NCI-H345 (cell line): ENCODE data around the gene AGXT.
A peak's percentile ranks its signal among the peaks of the same experiment; 100 is the strongest.

Experiments used
- DNase-seq: peaks from one replicate; lab custom pipeline; 2025; lab: John Stamatoyannopoulos, UW

Gene AGXT

DNA sequence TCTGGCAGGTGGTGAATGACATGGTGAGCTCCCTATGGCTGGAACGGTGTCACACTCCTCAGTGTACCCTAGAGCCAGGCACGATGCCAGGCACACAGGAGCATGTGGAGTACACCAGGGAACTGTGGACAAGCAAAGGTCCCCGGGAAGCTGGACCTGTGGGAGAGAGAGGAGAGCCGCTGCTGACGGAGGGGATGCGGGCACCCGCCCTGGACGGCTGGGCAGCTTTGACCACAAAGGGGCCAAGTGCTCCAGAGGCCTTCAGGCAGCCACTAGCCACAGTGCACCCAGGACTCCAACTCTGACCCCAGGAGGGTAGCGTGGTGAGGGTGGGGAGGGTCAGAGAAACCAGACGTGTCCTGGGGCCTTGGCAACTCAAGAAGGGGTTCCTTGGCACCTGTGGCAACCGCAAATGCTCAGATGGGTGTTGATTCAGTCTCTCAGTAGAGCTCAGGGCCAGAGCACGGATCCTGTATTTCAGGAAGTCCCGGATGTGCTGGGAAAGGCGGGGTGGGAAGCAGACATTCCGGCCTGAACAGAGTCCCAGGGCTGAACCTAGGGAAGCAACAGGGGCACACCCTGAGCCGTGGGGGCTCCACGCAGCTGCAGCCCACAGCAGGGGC, 29.6 kb downstream of the AGXT start:
- DNase-seq = no peak

DNA sequence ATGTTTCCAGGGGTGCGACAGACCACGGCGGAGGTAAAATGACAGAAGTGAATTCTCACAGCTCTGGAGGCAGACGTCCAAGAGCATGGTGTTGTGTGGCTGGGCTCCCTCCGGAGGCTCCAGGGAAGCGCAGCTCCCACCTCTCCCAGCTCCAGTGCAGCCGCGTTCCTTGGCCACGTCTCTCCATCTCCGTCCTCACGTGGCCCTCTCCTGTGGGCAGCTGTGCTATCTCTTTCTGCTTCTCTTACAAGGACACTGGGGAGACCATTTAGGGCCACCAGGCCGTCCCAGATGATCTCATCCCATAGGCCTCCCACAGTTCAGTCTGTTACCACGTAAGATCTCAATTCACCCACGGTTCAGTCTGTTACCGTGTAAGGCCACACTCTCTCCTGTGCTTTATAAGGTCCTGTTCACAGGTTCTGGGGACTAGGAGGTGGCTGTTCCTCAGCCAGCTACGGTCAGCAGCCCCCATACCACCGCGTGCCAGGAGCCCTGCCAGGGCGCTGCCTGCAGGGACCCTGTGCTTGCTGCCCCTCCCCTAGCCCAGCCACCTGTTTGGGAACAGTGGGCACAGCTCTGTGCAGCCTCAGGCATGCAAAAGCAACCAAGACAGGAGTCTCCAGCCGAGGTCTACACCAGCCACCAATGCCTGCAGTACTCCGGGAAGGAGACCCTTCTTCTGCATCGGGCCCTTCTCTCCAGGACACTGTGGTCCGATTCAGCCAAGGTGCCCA, 30.3 kb downstream of the AGXT start:
- no peak for DNase-seq

DNA sequence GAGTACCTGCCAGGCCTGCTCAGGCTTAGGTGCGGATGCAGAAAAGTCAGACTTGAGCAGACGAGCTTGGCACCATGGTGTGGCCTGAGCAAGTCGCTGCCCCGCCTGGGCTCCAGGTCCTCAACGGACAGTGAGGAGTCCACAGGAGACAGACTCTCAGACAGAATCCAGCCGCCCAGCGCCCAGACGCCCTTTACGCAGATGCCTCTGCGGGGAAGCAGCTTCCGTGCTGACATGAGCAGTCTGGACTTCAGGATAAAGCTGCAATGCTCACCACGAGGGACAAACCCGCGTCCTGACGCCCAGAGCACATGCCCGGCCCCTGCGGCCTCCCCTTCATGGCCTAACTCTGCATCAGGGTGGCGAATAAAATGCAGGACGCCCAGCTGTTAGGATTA, 30.8 kb downstream of the AGXT start:
- no peak for DNase-seq

DNA sequence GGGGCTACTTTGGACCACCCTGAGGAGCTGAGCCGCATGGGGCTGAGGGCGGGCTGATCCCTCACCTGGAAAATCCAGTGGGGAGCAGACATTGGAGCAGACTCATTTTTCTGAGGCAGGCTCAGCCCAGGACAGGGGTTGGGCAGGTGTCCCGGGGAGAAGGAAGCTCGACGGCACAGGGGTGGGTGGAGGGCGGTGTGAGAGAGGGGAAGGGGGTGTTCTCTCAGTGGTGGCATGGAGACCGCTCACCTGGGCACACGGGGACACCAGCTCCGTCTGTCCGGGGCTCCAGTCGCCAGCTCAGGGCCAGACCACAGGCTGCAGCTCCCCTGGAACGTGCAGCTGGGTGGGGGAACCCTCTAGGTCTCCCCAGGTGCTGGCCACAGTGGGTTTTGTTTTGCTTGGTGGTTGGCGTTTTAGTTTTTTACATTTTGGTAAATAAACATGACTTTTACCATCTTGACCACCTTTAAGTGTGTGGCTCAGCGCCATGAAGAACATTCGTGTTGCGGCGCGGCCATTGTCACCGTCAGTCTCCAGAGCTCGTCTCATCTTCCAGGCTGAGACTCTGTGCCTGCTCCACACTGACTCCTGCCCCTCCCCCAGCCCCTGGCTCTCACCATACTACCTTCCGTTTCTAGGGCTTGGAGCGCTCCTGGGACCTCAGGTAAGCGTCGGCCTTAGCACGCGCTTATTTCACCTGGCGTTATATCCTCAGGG, 31.7 kb downstream of the AGXT start:
- DNase-seq = no peak

DNA sequence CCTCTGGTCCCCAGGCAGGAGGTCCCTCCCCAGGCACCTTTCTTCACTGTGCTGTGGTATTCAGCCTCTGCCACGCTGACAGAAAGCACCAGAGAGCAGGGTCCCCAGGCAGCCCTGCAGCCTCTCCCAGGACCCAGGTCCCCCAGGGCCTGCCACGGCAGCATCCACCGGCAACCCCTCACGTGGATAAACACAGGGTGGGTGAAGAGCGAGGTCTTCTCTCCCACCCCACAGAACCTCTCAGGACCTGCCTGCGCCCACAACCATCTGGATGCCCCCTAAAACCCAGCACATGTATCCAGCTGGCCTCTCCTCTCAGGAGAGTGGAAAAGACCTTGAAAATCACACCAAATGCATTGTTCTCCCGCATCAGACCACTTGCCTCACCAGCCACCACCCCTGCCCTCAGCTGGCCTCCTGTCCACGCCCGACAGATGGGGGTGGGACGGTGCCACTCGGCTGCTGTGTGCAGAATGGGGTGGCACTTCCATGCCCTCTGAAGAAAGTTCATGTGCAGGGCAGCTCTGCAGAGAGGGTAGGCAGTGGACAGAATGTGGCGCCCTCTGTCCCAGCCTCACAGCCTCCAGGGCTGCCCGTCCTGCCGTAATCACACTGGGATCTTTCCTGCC, 33.5 kb downstream of the AGXT start:
- DNase-seq = no peak

DNA sequence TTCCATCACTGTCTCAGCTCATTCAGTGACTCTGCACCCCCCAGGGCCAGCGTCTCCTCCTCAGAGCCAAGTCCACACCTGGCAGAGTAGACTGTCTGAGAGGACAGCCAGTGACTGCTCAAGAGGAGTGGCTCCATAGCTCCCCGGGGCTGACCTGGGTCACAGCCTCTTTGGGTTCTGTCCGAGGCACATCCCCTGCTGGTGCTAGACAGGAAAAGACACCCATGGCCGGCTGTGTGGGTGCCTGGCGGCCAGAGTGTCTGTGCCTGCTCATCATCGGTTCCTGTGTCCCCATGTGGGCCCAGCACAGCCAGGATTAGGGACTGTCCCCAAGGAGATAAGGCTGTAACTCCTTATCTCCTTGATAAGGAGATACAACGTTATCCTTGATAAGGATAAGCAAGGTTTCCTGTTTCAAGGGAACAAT, 34.0 kb downstream of the AGXT start:
- DNase-seq = no peak

DNA sequence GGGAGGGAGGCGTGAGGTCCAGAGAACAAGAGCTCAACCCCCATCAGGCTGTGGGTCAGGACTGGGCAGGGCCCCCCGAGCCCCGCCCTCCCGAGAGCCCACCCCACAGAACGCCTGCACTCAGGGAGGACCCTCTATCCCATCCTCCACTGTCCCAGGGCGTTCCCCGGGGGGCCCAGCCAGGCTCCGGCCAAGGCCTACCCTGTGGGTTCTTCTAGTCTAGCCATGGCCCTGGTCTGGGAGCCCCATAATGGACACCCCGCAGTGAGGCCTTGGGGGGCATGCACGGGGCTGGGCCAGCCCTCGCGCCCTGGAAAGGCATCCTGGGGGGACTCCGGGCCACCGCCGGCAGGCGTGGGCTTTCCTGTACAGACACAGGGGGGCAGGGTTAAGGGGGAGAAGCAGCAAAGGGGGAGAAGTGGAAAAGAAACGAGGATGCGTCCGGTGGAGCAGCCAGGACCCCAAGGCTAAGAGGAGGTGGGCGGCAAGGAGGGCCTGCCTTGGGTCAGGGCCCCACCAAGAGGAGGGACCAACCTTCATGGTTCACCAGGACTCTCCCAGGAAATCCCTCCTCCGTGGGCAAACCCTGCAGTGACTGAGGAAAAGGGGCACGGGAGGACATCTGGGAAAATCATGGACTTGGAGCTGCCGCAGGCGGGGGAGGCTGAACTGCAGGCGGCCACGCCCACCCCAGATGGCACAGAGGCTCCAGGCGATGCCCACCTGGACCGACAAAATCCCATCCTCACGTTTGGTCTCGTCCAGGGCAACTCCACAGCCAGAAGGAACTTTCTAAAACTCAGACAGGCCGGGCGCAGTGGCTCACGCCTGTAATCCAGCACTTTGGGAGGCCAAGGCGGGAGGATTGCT, 34.8 kb downstream of the AGXT start:
- DNase-seq = no peak

DNA sequence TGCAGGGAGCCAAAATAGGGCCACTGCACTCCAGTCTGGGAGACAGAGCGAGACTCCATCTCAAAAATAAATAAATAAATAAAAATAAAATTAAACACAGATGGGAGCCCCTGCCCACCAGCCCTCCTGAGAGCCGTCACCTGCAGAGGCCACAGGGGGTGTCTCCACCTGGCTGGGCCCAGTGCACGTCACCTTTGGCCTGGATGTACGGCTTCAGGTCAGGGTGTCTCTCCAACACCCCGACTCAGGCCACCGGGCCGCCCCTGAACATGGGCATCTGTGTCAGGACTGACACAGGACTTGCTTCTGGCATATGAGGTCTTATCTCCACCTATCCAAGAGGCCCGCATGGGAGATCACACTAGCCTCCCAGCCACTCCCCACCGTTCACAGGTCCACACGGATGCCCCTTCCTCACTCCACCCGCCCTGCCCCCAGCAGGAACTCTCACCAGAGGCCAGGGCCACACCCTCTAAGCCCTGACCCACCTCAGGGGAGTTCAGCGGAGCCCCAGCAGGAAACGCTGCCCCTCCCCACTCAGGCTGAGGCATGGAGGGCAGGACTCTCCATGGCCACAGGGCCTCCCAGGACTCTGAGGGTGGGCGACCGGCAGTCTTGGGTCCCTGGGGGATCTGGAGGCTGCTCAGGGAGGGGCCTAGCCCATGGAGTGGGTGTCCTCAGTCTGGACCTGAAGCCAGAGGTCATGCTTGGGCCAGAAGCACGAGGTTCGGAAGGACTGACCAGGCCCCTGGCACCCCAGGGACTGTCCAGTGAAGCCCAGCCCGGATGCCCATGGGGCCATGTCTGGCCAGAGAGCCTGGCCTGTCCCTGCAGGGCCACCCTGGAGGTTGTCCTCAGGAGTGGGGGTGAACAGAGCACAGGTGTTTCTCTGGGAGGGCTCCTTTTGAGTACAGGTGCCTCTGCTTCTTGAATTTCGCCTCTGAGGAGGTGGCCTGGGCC, 35.9 kb downstream of the AGXT start:
- DNase-seq = no peak

DNA sequence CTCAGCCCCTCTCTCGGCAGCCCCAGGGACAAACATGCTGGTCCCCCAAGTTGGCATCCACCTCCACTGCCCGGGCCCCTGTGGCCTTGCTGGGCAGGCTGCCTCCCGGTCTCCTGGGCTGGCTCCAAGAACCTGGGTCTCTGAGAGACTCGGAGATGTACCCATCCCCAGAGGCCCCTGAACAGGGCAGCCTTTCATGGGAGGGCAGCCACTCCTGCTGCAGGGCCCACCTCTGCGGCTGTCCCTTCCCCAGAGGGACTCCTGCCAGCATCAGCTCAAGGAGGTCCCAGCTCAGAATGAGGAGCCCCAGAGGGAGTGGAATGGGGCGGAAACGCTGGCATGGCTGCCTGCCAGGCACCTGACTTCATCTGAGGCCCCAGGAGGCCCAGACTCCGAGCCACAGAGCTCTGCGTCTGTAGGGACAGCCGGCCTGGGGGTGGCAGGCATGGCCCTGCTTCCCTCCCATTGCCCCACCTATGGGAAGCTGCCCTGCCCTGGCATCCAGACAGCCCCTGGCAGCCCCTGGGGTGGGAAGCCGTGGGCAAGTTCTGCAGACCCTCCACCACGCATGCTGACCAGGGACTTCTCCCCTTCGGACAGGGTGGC, 36.7 kb downstream of the AGXT start:
- DNase-seq = peak; percentile 76

DNA sequence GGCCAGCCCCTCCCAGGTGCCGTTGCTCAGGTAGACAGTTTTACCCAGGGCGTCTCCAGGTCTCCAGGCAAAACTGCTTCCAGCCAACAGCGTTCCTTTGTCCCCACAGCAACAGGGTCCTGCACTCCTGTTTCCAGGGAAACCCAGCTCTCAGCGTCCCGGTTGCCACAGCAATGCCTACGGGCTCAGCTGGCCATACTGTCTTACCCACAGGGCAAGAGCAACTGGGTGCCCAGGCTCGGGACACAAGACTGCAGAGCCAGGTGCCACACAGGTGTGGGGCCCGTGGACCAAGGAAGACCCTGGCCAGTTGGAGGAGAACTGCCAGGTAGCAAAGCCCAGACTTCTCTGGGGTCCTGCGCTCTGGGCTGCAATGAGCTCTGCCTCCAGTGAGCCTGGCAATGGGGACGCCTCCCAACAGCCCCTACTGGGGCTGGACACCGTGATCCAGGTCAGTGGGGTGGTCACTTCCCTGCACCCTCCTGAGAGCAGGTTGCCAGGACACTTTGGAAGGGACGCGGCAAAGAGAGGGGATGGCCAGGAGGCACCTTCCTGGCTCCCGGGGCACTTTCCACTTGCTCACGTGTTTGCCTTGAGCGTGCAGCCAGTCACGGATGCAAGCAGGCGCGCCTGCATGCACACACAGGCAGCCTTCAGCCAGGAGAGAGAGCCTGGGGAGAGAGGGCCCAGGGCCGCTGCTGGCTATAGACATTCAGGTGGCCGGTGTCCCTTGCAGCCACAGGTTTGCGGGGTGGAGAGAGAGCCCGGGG, 37.7 kb downstream of the AGXT start, which contains the start of gene CROCC2:
CROCC2 (plus strand) TSS at position 196 of the 770 bp plus-strand sequence; CDS start at position 374, 178 bp downstream.
- DNase-seq = no peak

DNA sequence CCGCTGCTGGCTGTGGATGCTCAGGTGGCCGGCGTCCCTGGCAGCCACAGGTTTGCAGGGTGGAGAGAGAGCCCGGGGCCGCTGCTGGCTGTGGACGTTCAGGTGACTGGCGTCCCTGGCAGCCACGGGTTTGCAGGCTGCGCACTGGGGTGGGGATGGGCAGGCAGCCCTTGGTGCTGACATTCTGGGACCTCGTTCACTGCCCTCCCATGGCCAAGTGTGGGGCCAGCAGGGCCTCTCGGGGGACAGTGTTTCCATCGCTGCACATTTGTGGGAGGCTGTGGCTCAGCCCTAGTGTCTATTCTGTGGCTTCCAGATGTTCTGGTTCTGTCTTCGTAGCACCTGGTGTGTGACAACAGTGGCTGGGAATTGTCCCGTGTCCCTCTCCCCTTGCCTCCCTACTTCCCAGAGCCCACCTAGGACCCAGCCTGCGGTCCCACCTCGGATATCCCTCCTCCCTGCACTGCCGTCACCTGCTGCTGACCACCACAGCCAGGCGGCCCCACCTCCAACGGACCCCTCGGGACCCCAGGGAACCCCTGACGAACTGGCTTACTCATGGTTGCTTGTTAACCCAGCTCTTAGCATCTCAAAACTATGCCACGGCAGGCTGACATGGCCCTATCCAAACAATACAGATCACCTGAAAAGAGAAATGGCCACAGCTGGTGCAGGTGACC, 38.4 kb downstream of the AGXT start:
- DNase-seq = no peak

DNA sequence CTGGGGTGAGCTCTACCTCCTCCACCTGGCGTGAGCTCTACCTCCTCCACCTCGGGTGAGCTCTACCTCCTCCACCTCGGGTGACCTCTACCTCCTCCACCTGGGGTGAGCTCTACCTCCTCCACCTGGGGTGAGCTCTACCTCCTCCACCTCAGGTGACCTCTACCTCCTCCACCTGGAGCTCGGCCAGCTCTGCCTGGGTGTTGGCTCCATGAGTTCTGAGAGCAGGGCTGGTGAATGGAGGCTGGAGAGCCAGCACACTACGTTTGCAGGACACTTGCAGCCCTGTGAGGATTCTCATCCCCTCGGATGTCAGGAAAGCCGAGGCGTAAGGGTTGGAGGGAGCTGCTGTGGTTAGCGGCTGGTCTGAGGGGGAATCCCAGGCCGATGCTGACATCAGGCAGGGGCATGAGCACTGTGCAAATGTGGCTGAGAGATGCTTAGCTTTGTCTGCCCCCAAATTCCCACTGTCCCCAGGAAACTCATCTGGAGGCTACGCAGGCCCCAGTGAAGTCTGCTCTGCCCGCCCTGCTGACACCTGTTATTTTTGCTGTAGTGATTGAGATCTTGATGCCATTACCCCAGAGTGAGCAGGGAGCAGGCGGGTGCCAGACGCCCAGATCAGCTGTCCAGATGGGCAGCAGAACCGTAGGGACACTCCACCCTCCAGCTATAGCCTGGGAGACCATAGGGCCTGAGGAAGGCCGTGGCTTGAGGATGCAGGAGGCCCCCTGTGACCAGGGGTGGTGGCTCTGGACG, 40.8 kb downstream of the AGXT start:
- DNase-seq = no peak

DNA sequence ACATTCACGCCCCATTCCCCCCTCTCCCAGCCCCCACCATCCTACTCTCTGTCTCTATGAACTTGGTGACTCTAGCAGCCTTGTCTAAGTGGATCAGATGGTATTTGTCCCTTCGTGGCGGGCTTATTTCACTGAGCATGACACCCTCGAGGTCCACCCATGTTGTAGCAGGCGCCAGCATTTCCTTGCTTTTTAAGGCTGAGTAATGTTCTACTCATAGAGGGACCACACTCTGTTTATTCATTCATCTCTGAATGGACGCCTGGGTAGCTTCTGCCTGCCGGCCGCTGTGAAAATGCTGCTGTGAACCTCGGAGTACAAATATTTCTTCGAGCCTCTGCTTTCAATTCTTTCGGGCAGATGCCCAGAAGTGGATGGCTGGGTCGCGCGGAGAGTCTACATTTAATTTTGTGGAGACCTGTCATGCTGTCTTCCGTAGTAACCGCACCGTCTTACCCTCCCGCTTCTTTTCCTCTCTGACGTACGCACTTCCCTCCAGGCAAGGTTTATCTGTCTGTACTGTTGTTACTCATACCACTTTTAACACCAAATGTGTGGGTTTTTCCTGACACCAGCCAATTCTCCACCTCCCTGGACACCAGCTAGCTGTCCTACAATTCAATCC, 43.1 kb downstream of the AGXT start:
- no peak for DNase-seq

DNA sequence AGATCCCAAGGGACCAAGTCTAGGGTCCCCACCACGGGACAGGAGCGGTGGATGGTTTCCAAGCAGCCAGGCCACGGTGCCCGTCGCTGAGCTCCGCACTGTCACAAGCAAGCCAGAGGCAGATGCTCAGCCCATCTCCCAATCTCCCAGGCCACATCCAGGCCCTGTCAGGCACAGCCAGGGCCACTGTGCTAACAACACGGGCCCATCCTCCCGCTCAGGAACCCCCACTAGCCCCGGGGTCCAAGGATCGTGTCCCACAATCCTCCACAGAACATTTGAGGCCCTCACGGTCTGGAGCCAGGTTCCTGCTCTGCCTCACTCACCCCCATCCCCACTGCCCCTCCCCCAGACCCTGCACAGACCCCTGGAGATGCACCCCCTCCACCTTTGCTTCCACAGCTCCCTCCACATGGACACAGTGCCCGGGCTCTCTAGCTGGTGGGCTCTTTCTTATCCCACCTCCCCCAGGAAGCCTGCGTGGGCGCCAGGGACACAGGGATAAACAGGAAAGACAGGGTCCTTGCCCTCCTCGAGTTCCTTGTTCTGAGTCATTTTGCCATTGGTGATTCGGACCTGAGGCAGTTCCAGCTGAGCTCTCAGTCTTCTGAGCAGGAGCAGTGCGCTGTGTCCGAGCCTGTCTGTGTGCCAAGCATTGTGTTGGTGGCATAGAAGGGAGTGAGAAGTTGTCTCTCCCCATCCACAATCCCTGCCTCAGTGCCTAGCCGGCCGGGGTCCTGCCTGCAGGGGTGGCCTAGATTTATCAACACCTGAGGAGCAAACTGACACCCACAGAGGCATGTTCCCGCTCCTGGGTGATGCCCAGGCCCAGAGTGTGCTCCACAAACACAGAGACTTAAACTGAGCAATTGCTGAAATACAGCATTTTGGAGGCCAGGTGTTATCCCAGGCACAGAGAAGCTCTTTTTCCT, 44.5 kb downstream of the AGXT start:
- DNase-seq = no peak

DNA sequence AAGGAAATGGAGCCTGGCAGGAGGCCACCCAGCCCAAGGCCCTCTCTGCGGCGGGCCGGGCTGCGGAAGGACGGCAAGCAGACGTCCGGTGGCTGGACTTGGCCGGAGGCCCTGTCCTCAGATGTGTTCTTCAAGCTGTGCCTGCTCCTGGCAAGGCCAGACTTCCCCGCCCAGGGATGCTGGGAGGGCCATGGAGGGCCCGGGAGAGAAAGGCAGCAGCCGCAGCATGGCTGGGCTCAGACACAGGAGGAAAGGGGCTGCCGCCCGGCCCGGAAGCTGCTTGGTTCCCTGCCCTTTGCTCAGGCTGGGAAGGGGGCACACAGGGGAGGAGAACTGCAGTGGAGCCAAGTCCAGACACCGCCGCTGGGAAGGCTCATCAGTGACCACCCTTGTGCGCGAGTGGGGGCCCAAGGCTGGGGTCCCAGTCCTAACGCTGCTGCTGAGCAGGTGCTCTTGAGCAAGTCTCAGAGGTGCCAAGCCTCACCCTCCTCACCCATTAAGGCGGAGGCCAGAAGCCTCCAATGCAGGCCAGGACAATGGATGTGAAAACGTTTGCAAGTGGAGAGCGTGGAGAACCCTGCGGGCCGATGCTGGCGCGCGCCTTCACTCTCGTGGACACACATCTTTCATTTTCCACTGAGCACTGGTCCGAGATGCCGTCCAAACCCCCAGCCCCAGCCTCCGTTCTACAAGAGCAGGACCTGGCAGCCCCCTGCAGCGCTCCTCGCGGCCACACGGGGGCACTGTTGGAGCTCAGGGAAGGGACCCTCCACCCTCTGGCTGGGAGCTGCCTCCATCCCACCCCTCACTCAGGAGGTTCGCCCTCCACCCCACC, 45.4 kb downstream of the AGXT start:
- peak; percentile 60 for DNase-seq
